ENCODE measurements around the gene ZNF319. TPM values are rescaled to one million over a fixed set of nuclear protein-coding genes. Genes with fewer than 3 reads are reported as not detected.

ZNF319 gene
- total and polyA plus RNA-seq, 10 of the 15 experiments (the other 5 are each of a cell fraction or from before 2014, with no cell fraction given), result 0.29 to 7.4 (median 1.7) TPM

GRCh38 chr16:57962756-57963155 is 37.7 kb downstream of the ZNF319 start:
- CTCF ChIA-PET, result no interaction called here
- TF ChIP-seq NRF1 (conservative IDR thresholded peaks at IDR 0.05; ENCODE audit: low read depth, low read length), result no peak
- TF ChIP-seq SMC3 (IDR thresholded peaks at IDR 0.05; ENCODE audit: borderline replicate concordance, low read length), result no peak
- TF ChIP-seq SREBF1 (IDR thresholded peaks at IDR 0.05; ENCODE audit: low read length), result no peak
- no peak for TF ChIP-seq RELA (IDR thresholded peaks at IDR 0.05; ENCODE audit: borderline replicate concordance, partially characterized antibody)
- TF ChIP-seq SRF (IDR thresholded peaks at IDR 0.05; ENCODE audit: low read depth in 2 of 2, low read length in 2 of 2), result no peak
- TF ChIP-seq REST (IDR thresholded peaks at IDR 0.05; ENCODE audit: low read depth, low read length), result no peak
- no peak for TF ChIP-seq ZBTB33 (IDR thresholded peaks at IDR 0.05)
- TF ChIP-seq TAF1 (IDR thresholded peaks at IDR 0.05; ENCODE audit: borderline replicate concordance, low read depth, low read length), result no peak
- no peak for TF ChIP-seq PRDM15 (CRISPR knock-in tag; IDR thresholded peaks at IDR 0.05)
- no peak for TF ChIP-seq POLR2AphosphoS2 (IDR thresholded peaks at IDR 0.05; ENCODE audit: low read depth, low read length)
- no peak for TF ChIP-seq BCL11A (IDR thresholded peaks at IDR 0.05; ENCODE audit: low read depth, low read length)
- TF ChIP-seq ATF3 (IDR thresholded peaks at IDR 0.05; ENCODE audit: borderline replicate concordance, extremely low read depth, low read depth, low read length), result no peak
- TF ChIP-seq NFYB (IDR thresholded peaks at IDR 0.05; ENCODE audit: insufficient read depth, low read depth, low read length), result no peak
- no peak for TF ChIP-seq WRNIP1 (IDR thresholded peaks at IDR 0.05; ENCODE audit: borderline replicate concordance, low read depth, low read length)
- no peak for TF ChIP-seq GABPA (IDR thresholded peaks at IDR 0.05; ENCODE audit: low read depth)
- TF ChIP-seq ZNF384 (IDR thresholded peaks at IDR 0.05; ENCODE audit: borderline replicate concordance, low read depth, low read length), result no peak
- Histone ChIP-seq H3K9me3 (replicated peaks; ENCODE audit: control insufficient read depth, insufficient read depth, low read length) (no peaks in the 10 kb centered on the region), H3K9ac (ENCODE audit: control insufficient read depth, insufficient read depth, low read length) (no peak overlapping the region), H3K79me2 (ENCODE audit: control insufficient read depth, insufficient read depth, low read length) (no peaks in the 10 kb centered on the region), H3K4me3 (no peak overlapping the region), H2AFZ (ENCODE audit: control insufficient read depth, low read depth, low read length) (no peak overlapping the region), H3K27me3 (replicated peaks in 1 of 2; ENCODE audit: control insufficient read depth in 2 of 2, insufficient read depth in 2 of 2, low read length in 1 of 2) (no peaks in the 10 kb centered on the region), H3K4me1 (ENCODE audit: control insufficient read depth, insufficient read depth, low read length) (0 out of 2 replicates have a peak, but pooled peaks cover 2% of the 10 kb centered on the region), H3K36me3 (ENCODE audit: control insufficient read depth in 2 of 2, insufficient read depth in 2 of 2, low read length in 1 of 2) (no peaks in the 10 kb centered on the region), H4K20me1 (ENCODE audit: control insufficient read depth, insufficient read depth) (no peaks in the 10 kb centered on the region), H3K27ac (ENCODE audit: control insufficient read depth, insufficient read depth) (no peak overlapping the region), H3K4me2 (ENCODE audit: control insufficient read depth, insufficient read depth) (no peak overlapping the region)
- FAIRE-seq (no peak), DNase-seq (ENCODE audit: low read depth, low spot score) (no peak), ATAC-seq (peak; percentile 60)
- in situ Hi-C loops (cut with MboI) (no loop called here), intact Hi-C loops (cut with micrococcal nuclease; ENCODE audit: unreplicated experiment) (no loop called here)
- RAD21 ChIA-PET (ENCODE audit: unreplicated experiment), result no interaction called here
- BruUV-seq (replicated peaks), result no TSS peak
- POLR2A ChIA-PET, result no interaction called here
- WGBS (ENCODE audit: insufficient coverage, insufficient replicate concordance, low lambda C conversion rate, missing lambda C conversion rate), result 4% methylated on average over 7 of the region's 9 CpGs
- SMC1A ChIA-PET (ENCODE audit: uncharacterized antibody, unreplicated experiment), result no interaction called here

Measured in GM12878 (cell line).